HG03571 (cell line): ENCODE data around the gene BCO1.

Source experiments
- ATAC-seq: cut with Tn5 transposase; IDR thresholded peaks from one replicate; pipeline ENCODE4 v1.9.1; 2021; ENCODE audit not compliant: unreplicated experiment

BCO1 gene

GRCh38 chr16:81231014-81231413 is 7.5 kb upstream of the BCO1 start:
- no peak for ATAC-seq

GRCh38 chr16:81232740-81233367 is 5.6 kb upstream of the BCO1 start:
- no peak for ATAC-seq

- no peak for ATAC-seq
Measured at GRCh38 chr16:81237282-81237681, 1.2 kb upstream of the BCO1 start.

- no peak for ATAC-seq
Measured at GRCh38 chr16:81237942-81238295, 570 bp upstream of the BCO1 start.

GRCh38 chr16:81239367-81240121 is 1.1 kb downstream of the BCO1 start:
- no peak for ATAC-seq

GRCh38 chr16:81241706-81242105 is 3.2 kb downstream of the BCO1 start:
- no peak for ATAC-seq

- ATAC-seq, result no peak
Measured at GRCh38 chr16:81242977-81243618, 4.6 kb downstream of the BCO1 start.

GRCh38 chr16:81243942-81244341 is 5.5 kb downstream of the BCO1 start:
- ATAC-seq, result no peak

GRCh38 chr16:81251871-81252270 is 13.4 kb downstream of the BCO1 start:
- ATAC-seq, result no peak

- no peak for ATAC-seq
Measured at GRCh38 chr16:81253141-81253540, 14.7 kb downstream of the BCO1 start.

- no peak for ATAC-seq
Measured at GRCh38 chr16:81254922-81255526, 16.5 kb downstream of the BCO1 start.

GRCh38 chr16:81259916-81260315 is 21.4 kb downstream of the BCO1 start:
- ATAC-seq, result no peak

GRCh38 chr16:81261049-81261648 is 22.7 kb downstream of the BCO1 start:
- ATAC-seq, result no peak

- ATAC-seq, result no peak
Measured at GRCh38 chr16:81263470-81264220, 25.2 kb downstream of the BCO1 start.

- ATAC-seq, result no peak
Measured at GRCh38 chr16:81264386-81264785, 25.9 kb downstream of the BCO1 start.

- no peak for ATAC-seq
Measured at GRCh38 chr16:81265052-81265451, 26.6 kb downstream of the BCO1 start.

GRCh38 chr16:81265658-81266451 is 27.4 kb downstream of the BCO1 start:
- no peak for ATAC-seq

- no peak for ATAC-seq
Measured at GRCh38 chr16:81266680-81267095, 28.2 kb downstream of the BCO1 start.

GRCh38 chr16:81268509-81268908 is 30.0 kb downstream of the BCO1 start:
- ATAC-seq, result no peak
